Sigmoid colon (tissue), 7 donors: ENCODE data around the gene WBP1. TPM values are rescaled to one million over a fixed set of nuclear protein-coding genes. Genes with fewer than 3 reads are reported as not detected.
"Not testable (repeated sequence)": the region's sequence is repeated elsewhere in the genome, so short reads cannot be mapped to it uniquely, and the experiment has no call there.

Source experiments
- DNase-seq: peaks from one replicate; pipeline ENCODE4 v3.0.0-alpha.2; 2019
- H3K27ac ChIP-seq, 4 donors: fragments of 200-600 bp; sonication (generic); one replicate each; pipeline ENCODE4 v1.5.1; 2016 to 2019; ENCODE audit warnings: mild to moderate bottlenecking in 1 of 4
- H3K27me3 ChIP-seq, 3 donors: fragments of 200-600 bp; sonication (generic); one replicate each; pipeline ENCODE4 v1.5.1; 2019; ENCODE audit warnings: mild to moderate bottlenecking in 1 of 3
- H3K36me3 ChIP-seq, 4 donors: fragments of 200-600 bp; sonication (generic); one replicate each; pipeline ENCODE4 v1.5.1; 2016 to 2019
- H3K4me1 ChIP-seq, 4 donors: fragments of 200-600 bp; sonication (generic); one replicate each; pipeline ENCODE4 v1.5.1; 2017 to 2019
- H3K4me3 ChIP-seq, 4 donors: fragments of 200-600 bp; sonication (generic); one replicate each; pipeline ENCODE4 v1.5.1; 2017 to 2019; ENCODE audit warnings: mild to moderate bottlenecking in 2 of 4, moderate library complexity in 1 of 4
- H3K9me3 ChIP-seq, 4 donors: fragments of 200-600 bp in 3 of 4; sonication (generic) in 3 of 4; one replicate each; pipeline versions ENCODE4 v1.5.1 to v1.6.1; 2013 to 2019
- EP300 ChIP-seq, 4 donors: sonication (generic); formaldehyde crosslinking; IDR thresholded peaks; one replicate each; pipeline ENCODE4 v1.6.1; 2017; ENCODE audit warnings: antibody characterized with exemption in 4 of 4
- POLR2A ChIP-seq, 2 donors: fragments of 450-650 bp; IDR thresholded peaks; one replicate each; pipeline ENCODE4 v1.6.1; 2016; ENCODE audit warnings: antibody characterized with exemption in 2 of 2, mild to moderate bottlenecking in 2 of 2, moderate library complexity in 2 of 2
- POLR2AphosphoS5 ChIP-seq, 4 donors: sonication (generic); formaldehyde crosslinking; IDR thresholded peaks; one replicate each; pipeline ENCODE4 v1.6.1; 2017; ENCODE audit warnings: antibody characterized with exemption in 4 of 4
- WGBS, 2 donors: extraction: QIAGEN DNeasy Blood & Tissue Kit; methylation state at CpG; one replicate each; pipeline ENCODE4 v1.1.7; 2013; 5-methylcytosine and 5-hydroxymethylcytosine counted together
- intact Hi-C: fragments of 100-400 bp; cut with DNase I; formaldehyde crosslinking; loops from one replicate; pipeline ENCODE4 v1.15.1; 2023
- polyA plus RNA-seq, 3 donors: library from polyadenylated mRNA; stranded (reverse); fragments of 200-250 nt; gene quantifications; one replicate each; pipeline ENCODE4 v1.2.3, GENCODE V29; 2013
- total RNA-seq, 4 donors: library from RNA; depleted of rRNA; stranded (reverse); fragments of >200 nt; gene quantifications; one replicate each; pipeline ENCODE4 v1.1.0, GENCODE V29; 2016
- TF ChIP-seq, protein P1 (sequence below), 4 experiments: fragments of 450-650 bp in 3 of 4; fragments of 200-600 bp in 1 of 4; IDR thresholded peaks; one replicate each; pipeline ENCODE4 v1.5.1; 2016 to 2019; ENCODE audit warnings: antibody characterized with exemption in 4 of 4, mild to moderate bottlenecking in 3 of 4, moderate library complexity in 2 of 4
- donor health status: healthy with polysubstance abuse.
- donor health status: Bipolar disorder and iron deficiency.
- donor health status: healthy.

WBP1 gene
- total and polyA plus RNA-seq, 7 donors: 59.2 to 89.2 (median 63.1) TPM

DNA sequence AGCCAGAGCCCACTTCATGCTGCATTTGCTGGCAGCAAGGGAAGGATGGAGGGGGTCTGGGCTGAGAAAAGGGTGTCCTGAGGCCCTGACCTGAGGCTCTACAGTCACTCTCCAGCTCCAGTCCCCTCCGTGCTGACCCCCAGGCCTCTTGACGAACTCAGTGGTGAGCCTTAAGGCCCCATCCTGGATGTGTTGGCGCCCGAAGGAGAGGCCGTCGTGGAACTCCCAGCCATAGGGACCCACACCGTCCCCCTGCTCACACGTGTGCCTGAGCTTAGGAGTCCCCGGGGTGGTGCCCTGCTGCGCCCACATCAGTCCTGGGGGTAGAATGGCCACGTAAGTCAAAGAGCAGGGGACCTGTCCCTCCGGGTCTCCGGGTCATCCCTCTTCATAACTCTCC lies 6.2 kb downstream of the WBP1 start:
- TF ChIP-seq, protein P1, sequence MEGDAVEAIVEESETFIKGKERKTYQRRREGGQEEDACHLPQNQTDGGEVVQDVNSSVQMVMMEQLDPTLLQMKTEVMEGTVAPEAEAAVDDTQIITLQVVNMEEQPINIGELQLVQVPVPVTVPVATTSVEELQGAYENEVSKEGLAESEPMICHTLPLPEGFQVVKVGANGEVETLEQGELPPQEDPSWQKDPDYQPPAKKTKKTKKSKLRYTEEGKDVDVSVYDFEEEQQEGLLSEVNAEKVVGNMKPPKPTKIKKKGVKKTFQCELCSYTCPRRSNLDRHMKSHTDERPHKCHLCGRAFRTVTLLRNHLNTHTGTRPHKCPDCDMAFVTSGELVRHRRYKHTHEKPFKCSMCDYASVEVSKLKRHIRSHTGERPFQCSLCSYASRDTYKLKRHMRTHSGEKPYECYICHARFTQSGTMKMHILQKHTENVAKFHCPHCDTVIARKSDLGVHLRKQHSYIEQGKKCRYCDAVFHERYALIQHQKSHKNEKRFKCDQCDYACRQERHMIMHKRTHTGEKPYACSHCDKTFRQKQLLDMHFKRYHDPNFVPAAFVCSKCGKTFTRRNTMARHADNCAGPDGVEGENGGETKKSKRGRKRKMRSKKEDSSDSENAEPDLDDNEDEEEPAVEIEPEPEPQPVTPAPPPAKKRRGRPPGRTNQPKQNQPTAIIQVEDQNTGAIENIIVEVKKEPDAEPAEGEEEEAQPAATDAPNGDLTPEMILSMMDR (IDR thresholded peaks at IDR 0.05): no peak
- TF ChIP-seq EP300 (IDR thresholded peaks at IDR 0.05): no peak
- no peak for TF ChIP-seq POLR2A (IDR thresholded peaks at IDR 0.05)
- no peak for TF ChIP-seq POLR2AphosphoS5 (IDR thresholded peaks at IDR 0.05)
- peaks cover 7 to 21% (median 10%) of the 10 kb centered on the region in 4 donors for H3K36me3 ChIP-seq
- H3K27me3 ChIP-seq: no peaks in the 10 kb centered on the region
- H3K4me1 ChIP-seq: peaks cover 0 to 26% (median 21%) of the 10 kb centered on the region in 4 donors
- DNase-seq: no peak
- no peaks in the 10 kb centered on the region for H3K9me3 ChIP-seq
- 3 to 11% methylated on average over 13 of the region's 13 CpGs for WGBS, 2 donors
- peak overlapping the region; percentile 62 to 98 (median 86) for H3K4me3 ChIP-seq
- intact Hi-C loops: no loop called here
- peak overlapping the region; percentile 85 to 89 (median 88) for H3K27ac ChIP-seq

DNA sequence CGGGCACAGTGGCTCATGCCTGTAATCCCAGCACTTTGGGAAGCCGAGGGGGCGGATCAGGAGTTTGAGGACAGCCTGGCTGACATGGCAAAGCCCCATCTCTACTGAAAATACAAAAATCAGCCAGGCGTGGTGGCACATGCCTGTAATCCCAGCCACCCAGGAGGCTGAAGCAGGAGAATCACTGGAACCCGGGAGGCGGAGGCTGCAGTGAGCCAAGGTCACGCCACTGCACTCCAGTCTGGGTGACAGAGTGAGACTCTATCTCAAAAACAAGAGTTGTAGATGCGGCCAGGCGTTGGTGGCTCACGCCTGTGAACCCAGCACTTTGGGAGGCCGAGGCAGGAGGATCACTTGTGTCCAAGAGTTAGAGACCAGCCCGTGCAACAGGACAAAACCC lies 12.5 kb downstream of the WBP1 start:
- intact Hi-C loops: loop anchor here (10.0 kb wide), 2 partner anchors 546 to 646 kb away; partner anchors contain the start of genes DGUOK and STAMBP
- H3K27ac ChIP-seq: not testable (repeated sequence)

DNA sequence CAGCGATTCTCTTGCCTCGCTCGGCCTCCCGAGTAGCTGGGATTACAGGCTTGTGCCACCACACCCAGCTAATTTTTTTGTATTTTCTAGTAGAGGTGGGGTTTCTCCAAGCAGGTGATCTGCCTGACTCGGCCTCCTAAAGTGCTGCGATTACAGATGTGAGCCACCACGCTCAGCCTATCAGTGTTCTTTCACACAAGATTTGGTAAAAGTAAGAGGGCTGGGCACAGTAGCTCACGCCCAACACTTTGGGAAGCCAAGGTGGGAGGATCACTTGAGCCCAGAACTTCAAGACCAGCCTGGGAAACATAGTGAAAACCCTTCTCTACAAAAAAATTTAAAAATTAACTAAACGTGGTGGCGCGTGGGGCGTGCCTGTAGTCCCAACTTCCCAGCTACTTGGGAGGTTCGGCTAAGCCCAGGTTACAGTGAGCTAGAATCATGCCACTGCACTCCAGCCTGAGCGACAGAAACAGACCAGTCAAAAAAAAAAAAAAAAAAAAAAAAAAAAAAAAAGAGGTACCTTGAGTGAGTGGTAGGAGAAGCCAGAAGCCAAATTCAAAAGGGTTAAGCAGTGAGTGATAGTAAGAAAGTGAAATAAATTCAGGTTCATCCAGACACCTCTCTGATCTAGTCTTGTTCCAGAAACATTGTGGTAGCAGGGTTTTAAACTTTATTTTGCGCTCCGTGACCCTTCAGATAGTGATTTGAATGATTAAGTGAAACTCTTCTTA lies 13.3 kb downstream of the WBP1 start:
- peaks cover 0 to 23% (median 21%) of the 10 kb centered on the region in 4 donors for H3K4me1 ChIP-seq
- peak overlapping the region; percentile 43 to 71 (median 64) for H3K4me3 ChIP-seq
- peaks cover 0 to 22% (median 16%) of the 10 kb centered on the region in 4 donors for H3K36me3 ChIP-seq
- H3K9me3 ChIP-seq: no peaks in the 10 kb centered on the region
- H3K27ac ChIP-seq: peak overlapping the region; percentile 85 to 92 (median 88)
- intact Hi-C loops: loop anchor here (10.0 kb wide), 2 partner anchors 547 to 647 kb away; partner anchors contain the start of genes DGUOK and STAMBP
- no peaks in the 10 kb centered on the region for H3K27me3 ChIP-seq
- no peak for TF ChIP-seq EP300 (IDR thresholded peaks at IDR 0.05)
- no peak for TF ChIP-seq POLR2A (IDR thresholded peaks at IDR 0.05)
- TF ChIP-seq, protein P1 (IDR thresholded peaks at IDR 0.05): no peak
- no peak for TF ChIP-seq POLR2AphosphoS5 (IDR thresholded peaks at IDR 0.05)
- DNase-seq: no peak
- WGBS, 2 donors: 17 to 58% methylated on average over 16 of the region's 16 CpGs

More for the DNA sequence above, 12.5 kb downstream of the WBP1 start:
- 92 to 96% methylated on average over 12 of the region's 12 CpGs for WGBS, 2 donors
- Histone ChIP-seq H3K4me1 (peaks cover 0 to 28% (median 27%) of the 10 kb centered on the region in 4 donors), H3K36me3 (peaks cover 0 to 18% (median 15%) of the 10 kb centered on the region in 4 donors)
- not testable (repeated sequence) for DNase-seq, H3K27me3 ChIP-seq, H3K4me3 ChIP-seq, H3K9me3 ChIP-seq

DNA sequence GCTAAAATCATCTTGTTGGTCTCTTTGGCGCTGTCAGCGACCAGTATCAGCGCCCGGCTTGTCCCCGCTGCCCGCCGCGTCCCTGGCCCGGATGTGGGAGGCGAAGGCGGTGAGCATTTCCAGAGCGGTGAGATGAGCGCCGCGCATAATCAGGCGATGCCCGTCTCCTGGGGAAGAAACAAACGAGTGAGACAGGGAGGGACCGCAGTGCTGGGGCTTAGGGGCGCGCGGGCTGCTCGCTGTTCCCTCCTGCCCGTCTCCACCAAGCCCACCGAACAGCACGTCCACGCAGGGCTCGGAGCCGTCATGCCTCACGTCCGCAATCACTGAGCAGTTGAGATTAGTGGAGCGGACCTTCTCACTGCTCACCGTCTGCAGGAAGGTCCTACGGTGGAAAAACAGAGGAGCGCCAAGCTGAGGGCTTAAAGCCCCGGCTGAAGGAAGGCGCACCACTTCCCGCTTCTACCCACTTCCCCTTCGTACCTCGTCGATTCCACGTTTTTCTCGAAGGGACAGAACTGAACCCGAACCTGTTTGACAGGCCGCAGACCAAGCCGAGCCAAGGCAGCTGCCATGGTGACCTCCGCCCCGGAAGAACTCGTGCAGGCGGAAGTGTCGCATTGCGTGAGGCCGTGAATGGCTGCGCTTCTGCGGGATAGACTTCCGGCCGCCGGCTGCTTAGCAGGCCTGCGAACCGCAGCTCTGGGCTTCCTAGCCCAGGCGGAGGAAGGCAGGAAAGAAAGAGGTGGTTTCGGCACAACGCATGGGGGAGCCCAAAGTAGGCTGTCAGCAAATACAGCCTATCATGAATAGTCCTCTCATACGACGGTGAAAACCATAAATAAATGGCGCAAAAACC lies 14.1 kb downstream of the WBP1 start, which contains the start of gene MRPL53:
Gene MRPL53 (minus strand): TSS at position 595 of the 859 bp plus-strand sequence. CDS start 20 bp downstream, at position 575.
- Histone ChIP-seq H3K4me1 (peaks cover 0 to 23% (median 21%) of the 10 kb centered on the region in 4 donors), H3K9me3 (no peaks in the 10 kb centered on the region)
- 0 to 1% methylated on average over 66 of the region's 66 CpGs for WGBS, 2 donors

More for the DNA sequence above, 14.1 kb downstream of the WBP1 start, which contains the start of gene MRPL53:
- intact Hi-C loops: loop anchor here (10.0 kb wide), 2 partner anchors 548 to 648 kb away; partner anchors contain the start of genes DGUOK and STAMBP
- TF ChIP-seq, protein P1 (IDR thresholded peaks at IDR 0.05): no peak
- TF ChIP-seq POLR2AphosphoS5 (IDR thresholded peaks at IDR 0.05) (peak; percentile 88 to 99 (median 96)), EP300 (IDR thresholded peaks at IDR 0.05) (no peak), POLR2A (IDR thresholded peaks at IDR 0.05) (peak; percentile 82 to 85)
- H3K27me3 ChIP-seq: no peaks in the 10 kb centered on the region
- peak within 1 kb of the TSS; percentile 43 to 71 (median 64) for H3K4me3 ChIP-seq
- peak within 1 kb of the TSS; percentile 85 to 92 (median 88) for H3K27ac ChIP-seq
- DNase-seq: peak; percentile 96
- H3K36me3 ChIP-seq: peaks cover 0 to 29% (median 17%) of the 10 kb centered on the region in 4 donors
